ENCODE measurements around the gene TTC34. TPM values are rescaled to one million over a fixed set of nuclear protein-coding genes. Genes with fewer than 3 reads are reported as not detected.

The TTC34 gene
- total and polyA plus RNA-seq, 2 of the 13 experiments (the other 11 are each of a cell fraction or from before 2014, with no cell fraction given) = 0.07 to 0.11 TPM

DNA sequence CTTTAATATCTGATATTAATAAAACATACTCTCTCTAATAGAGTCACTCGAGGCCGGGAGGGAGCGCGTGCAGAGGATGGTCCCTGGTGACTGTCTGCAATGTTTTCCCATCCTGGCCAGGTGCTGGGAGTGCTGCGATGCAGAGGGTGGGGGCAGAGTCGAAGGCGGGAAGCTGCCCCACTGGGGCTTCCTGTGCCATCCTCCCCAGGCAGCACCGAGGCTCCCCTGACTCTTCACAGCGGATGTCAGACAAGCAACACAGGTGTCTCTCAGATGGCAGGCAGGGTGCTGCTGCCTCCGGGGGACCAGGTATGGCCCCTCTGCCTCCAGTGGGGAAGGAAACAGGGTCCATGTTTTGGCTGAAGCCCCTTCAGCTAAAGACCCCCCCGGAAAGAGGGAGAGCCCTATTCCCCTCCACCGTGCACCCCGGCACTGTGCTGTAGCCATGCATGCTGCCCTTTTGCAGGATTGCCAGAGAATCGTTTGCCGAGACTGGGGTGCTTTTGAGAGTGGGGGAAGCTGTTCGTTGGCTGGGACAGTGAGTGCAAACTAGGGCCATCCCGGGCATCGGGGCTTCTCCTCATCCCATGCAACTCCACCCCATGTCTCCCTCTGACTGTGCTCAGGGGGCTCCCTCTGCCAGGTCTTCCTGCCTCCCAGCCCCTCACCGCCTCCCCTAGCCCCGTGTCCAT is 32.1 kb upstream of the TTC34 start:
- in situ Hi-C loops (cut with HindIII; ENCODE audit: extremely low pct_ligation_motif_present, low pct_unique_long_range_greater_than_20kb) = no loop called here
- BruUV-seq (replicated peaks) = no TSS peak
- H3K9ac ChIP-seq (ENCODE audit: insufficient read depth, low read depth, low read length) = no peak overlapping the region
- ChIA-PET CTCF (ENCODE audit: low intra/inter-chr PET ratio, low total read pairs) (no interaction called here), POLR2A (no interaction called here)
- FAIRE-seq (no peak), DNase-seq (ENCODE audit: low spot score) (no peak), ATAC-seq (no peak)
- H3K4me3 ChIP-seq (replicated peaks in 1 of 3; ENCODE audit: insufficient read depth in 1 of 3, low read depth in 2 of 3, low read length in 3 of 3) = no peak overlapping the region
- H3K9me3 ChIP-seq (ENCODE audit: low read length) = no peaks in the 10 kb centered on the region
- H2AFZ ChIP-seq (ENCODE audit: low read length) = no peak overlapping the region
- H4K20me1 ChIP-seq (ENCODE audit: insufficient read depth, low read length) = no peaks in the 10 kb centered on the region
- H3K79me2 ChIP-seq (ENCODE audit: insufficient read depth, low read length) = no peaks in the 10 kb centered on the region
- intact Hi-C loops (cut with micrococcal nuclease; ENCODE audit: unreplicated experiment) = no loop called here
- no peak overlapping the region for H3K27ac ChIP-seq (ENCODE audit: extremely low read length, insufficient read depth, low read length)
- 35% methylated on average over 10 of the region's 20 CpGs for WGBS (ENCODE audit: low lambda C conversion rate)
- no peaks in the 10 kb centered on the region for H3K36me3 ChIP-seq (replicated peaks in 1 of 2; ENCODE audit: control insufficient read depth in 1 of 2, insufficient read depth in 2 of 2, low read length in 2 of 2)
- no peak overlapping the region for H3K4me2 ChIP-seq (ENCODE audit: low read depth, low read length)
- peaks cover 12 to 67% of the 10 kb centered on the region in 2 experiments for H3K27me3 ChIP-seq (ENCODE audit: control insufficient read depth in 1 of 2, insufficient read depth in 2 of 2, low read length in 2 of 2)
- TF ChIP-seq BHLHE40 (IDR thresholded peaks at IDR 0.05; ENCODE audit: low read length) = no peak
- no peak for TF ChIP-seq EZH2 (conservative IDR thresholded peaks at IDR 0.05; ENCODE audit: low read depth, low read length)
- no peak for TF ChIP-seq ZNF451 (CRISPR knock-in tag; IDR thresholded peaks at IDR 0.05)
- TF ChIP-seq ZNF138 (CRISPR knock-in tag; IDR thresholded peaks at IDR 0.05; ENCODE audit: low read depth) = no peak
- no peak for TF ChIP-seq ZIK1 (CRISPR knock-in tag; IDR thresholded peaks at IDR 0.05; ENCODE audit: borderline replicate concordance, low read depth)
- TF ChIP-seq ARID2 (CRISPR knock-in tag; IDR thresholded peaks at IDR 0.05; ENCODE audit: borderline replicate concordance) = no peak
- no peak for TF ChIP-seq ZNF841 (CRISPR knock-in tag; IDR thresholded peaks at IDR 0.05; ENCODE audit: borderline replicate concordance)
- no peak for TF ChIP-seq REPIN1 (CRISPR knock-in tag; IDR thresholded peaks at IDR 0.05; ENCODE audit: borderline replicate concordance, low read depth)
- no peak for TF ChIP-seq ZNF34 (CRISPR knock-in tag; IDR thresholded peaks at IDR 0.05; ENCODE audit: borderline replicate concordance)
- no peak for TF ChIP-seq STAT5B (CRISPR knock-in tag; IDR thresholded peaks at IDR 0.05)
- TF ChIP-seq, protein P1, sequence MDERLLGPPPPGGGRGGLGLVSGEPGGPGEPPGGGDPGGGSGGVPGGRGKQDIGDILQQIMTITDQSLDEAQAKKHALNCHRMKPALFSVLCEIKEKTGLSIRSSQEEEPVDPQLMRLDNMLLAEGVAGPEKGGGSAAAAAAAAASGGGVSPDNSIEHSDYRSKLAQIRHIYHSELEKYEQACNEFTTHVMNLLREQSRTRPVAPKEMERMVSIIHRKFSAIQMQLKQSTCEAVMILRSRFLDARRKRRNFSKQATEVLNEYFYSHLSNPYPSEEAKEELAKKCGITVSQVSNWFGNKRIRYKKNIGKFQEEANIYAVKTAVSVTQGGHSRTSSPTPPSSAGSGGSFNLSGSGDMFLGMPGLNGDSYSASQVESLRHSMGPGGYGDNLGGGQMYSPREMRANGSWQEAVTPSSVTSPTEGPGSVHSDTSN (CRISPR knock-in tag; IDR thresholded peaks at IDR 0.05) = no peak
- TF ChIP-seq, protein P2, sequence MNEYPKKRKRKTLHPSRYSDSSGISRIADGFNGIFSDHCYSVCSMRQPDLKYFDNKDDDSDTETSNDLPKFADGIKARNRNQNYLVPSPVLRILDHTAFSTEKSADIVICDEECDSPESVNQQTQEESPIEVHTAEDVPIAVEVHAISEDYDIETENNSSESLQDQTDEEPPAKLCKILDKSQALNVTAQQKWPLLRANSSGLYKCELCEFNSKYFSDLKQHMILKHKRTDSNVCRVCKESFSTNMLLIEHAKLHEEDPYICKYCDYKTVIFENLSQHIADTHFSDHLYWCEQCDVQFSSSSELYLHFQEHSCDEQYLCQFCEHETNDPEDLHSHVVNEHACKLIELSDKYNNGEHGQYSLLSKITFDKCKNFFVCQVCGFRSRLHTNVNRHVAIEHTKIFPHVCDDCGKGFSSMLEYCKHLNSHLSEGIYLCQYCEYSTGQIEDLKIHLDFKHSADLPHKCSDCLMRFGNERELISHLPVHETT (CRISPR knock-in tag; conservative IDR thresholded peaks at IDR 0.05) = no peak
- TF ChIP-seq KDM5A (IDR thresholded peaks at IDR 0.05; ENCODE audit: borderline replicate concordance, low read length) = no peak
- TF ChIP-seq HCFC1 (IDR thresholded peaks at IDR 0.05; ENCODE audit: low read depth, low read length) = no peak
- TF ChIP-seq ZNF180 (CRISPR knock-in tag; IDR thresholded peaks at IDR 0.05; ENCODE audit: borderline replicate concordance, low read depth) = no peak
- no peaks in the 10 kb centered on the region for H3K4me1 ChIP-seq (ENCODE audit: insufficient read depth, low read length)

Data from HepG2 (cell line).